ENCODE results near the gene BHLHE23.

Gene BHLHE23

GRCh38 chr20:63023936-63024571, 17.3 kb upstream of the BHLHE23 start:
- TF ChIP-seq CTCF (IDR thresholded peaks at IDR 0.05; ENCODE audit: low read depth, low read length, missing control alignments): no peak
- no peak for DNase-seq (ENCODE audit: low read depth)
- no peak overlapping the region for H3K4me3 ChIP-seq (ENCODE audit: low read depth, low read length)

GRCh38 chr20:63023071-63023935, 16.5 kb upstream of the BHLHE23 start:
- TF ChIP-seq CTCF (IDR thresholded peaks at IDR 0.05; ENCODE audit: low read depth, low read length, missing control alignments): no peak
- H3K4me3 ChIP-seq (ENCODE audit: low read depth, low read length): no peak overlapping the region
- no peak for DNase-seq (ENCODE audit: low read depth)

- TF ChIP-seq CTCF (IDR thresholded peaks at IDR 0.05; ENCODE audit: low read depth, low read length, missing control alignments): no peak
- DNase-seq (ENCODE audit: low read depth): no peak
- no peak overlapping the region for H3K4me3 ChIP-seq (ENCODE audit: low read depth, low read length)
These were observed 15.7 kb upstream of the BHLHE23 start for GRCh38 chr20:63022501-63022900.

- DNase-seq (ENCODE audit: low read depth): no peak
- TF ChIP-seq CTCF (IDR thresholded peaks at IDR 0.05; ENCODE audit: low read depth, low read length, missing control alignments): no peak
- no peak overlapping the region for H3K4me3 ChIP-seq (ENCODE audit: low read depth, low read length)
These were observed 14.9 kb upstream of the BHLHE23 start for GRCh38 chr20:63021356-63022321.

GRCh38 chr20:63020681-63021080, 13.9 kb upstream of the BHLHE23 start:
- no peak for TF ChIP-seq CTCF (IDR thresholded peaks at IDR 0.05; ENCODE audit: low read depth, low read length, missing control alignments)
- H3K4me3 ChIP-seq (ENCODE audit: low read depth, low read length): no peak overlapping the region
- DNase-seq (ENCODE audit: low read depth): no peak

- no peak for DNase-seq (ENCODE audit: low read depth)
- no peak for TF ChIP-seq CTCF (IDR thresholded peaks at IDR 0.05; ENCODE audit: low read depth, low read length, missing control alignments)
- H3K4me3 ChIP-seq (ENCODE audit: low read depth, low read length): no peak overlapping the region
These were observed 11.2 kb upstream of the BHLHE23 start for GRCh38 chr20:63017826-63018411.
